ENCODE results near the gene EYA4. TPM values are rescaled to one million over a fixed set of nuclear protein-coding genes. Genes with fewer than 3 reads are reported as not detected.

Gene EYA4
- total RNA-seq, 1 donor from 2014 or later: 9.7 TPM

GRCh38 chr6:133435065-133435728 lies 194.0 kb downstream of the EYA4 start:
- Histone ChIP-seq H3K4me3 (ENCODE audit: low read depth, low read length) (no peak overlapping the region), H3K27me3 (ENCODE audit: control insufficient read depth, insufficient read depth, low read length) (no peaks in the 10 kb centered on the region), H3K36me3 (ENCODE audit: control insufficient read depth, insufficient read depth, low read length) (no peaks in the 10 kb centered on the region)
- no peak for FAIRE-seq
- no peak for TF ChIP-seq CTCF (IDR thresholded peaks at IDR 0.05; ENCODE audit: insufficient read depth, low read length, severe bottlenecking)
- DNase-seq (ENCODE audit: low read depth): peak; percentile 23

GRCh38 chr6:133436652-133437051 lies 195.5 kb downstream of the EYA4 start:
- Histone ChIP-seq H3K36me3 (ENCODE audit: control insufficient read depth, insufficient read depth, low read length) (no peaks in the 10 kb centered on the region), H3K4me3 (ENCODE audit: low read depth, low read length) (no peak overlapping the region), H3K27me3 (ENCODE audit: control insufficient read depth, insufficient read depth, low read length) (no peaks in the 10 kb centered on the region)
- no peak for TF ChIP-seq CTCF (IDR thresholded peaks at IDR 0.05; ENCODE audit: insufficient read depth, low read length, severe bottlenecking)
- DNase-seq (ENCODE audit: low read depth) (peak; percentile 29), FAIRE-seq (no peak)

- TF ChIP-seq CTCF (IDR thresholded peaks at IDR 0.05; ENCODE audit: insufficient read depth, low read length, severe bottlenecking): no peak
- FAIRE-seq (peak; percentile 13), DNase-seq (ENCODE audit: low read depth) (peak; percentile 82)
- Histone ChIP-seq H3K27me3 (ENCODE audit: control insufficient read depth, insufficient read depth, low read length) (no peaks in the 10 kb centered on the region), H3K36me3 (ENCODE audit: control insufficient read depth, insufficient read depth, low read length) (no peaks in the 10 kb centered on the region), H3K4me3 (ENCODE audit: low read depth, low read length) (no peak overlapping the region)
Measured at GRCh38 chr6:133441491-133441890, 200.3 kb downstream of the EYA4 start.

GRCh38 chr6:133446789-133447188 lies 205.6 kb downstream of the EYA4 start:
- TF ChIP-seq CTCF (IDR thresholded peaks at IDR 0.05; ENCODE audit: insufficient read depth, low read length, severe bottlenecking): no peak
- H3K36me3 ChIP-seq (ENCODE audit: control insufficient read depth, insufficient read depth, low read length): no peaks in the 10 kb centered on the region
- H3K4me3 ChIP-seq (ENCODE audit: low read depth, low read length): no peak overlapping the region
- no peak for DNase-seq (ENCODE audit: low read depth)
- no peaks in the 10 kb centered on the region for H3K27me3 ChIP-seq (ENCODE audit: control insufficient read depth, insufficient read depth, low read length)
- FAIRE-seq: no peak

GRCh38 chr6:133447924-133448323 lies 206.8 kb downstream of the EYA4 start:
- H3K27me3 ChIP-seq (ENCODE audit: control insufficient read depth, insufficient read depth, low read length): no peaks in the 10 kb centered on the region
- no peaks in the 10 kb centered on the region for H3K36me3 ChIP-seq (ENCODE audit: control insufficient read depth, insufficient read depth, low read length)
- TF ChIP-seq CTCF (IDR thresholded peaks at IDR 0.05; ENCODE audit: insufficient read depth, low read length, severe bottlenecking): no peak
- DNase-seq (ENCODE audit: low read depth) (no peak), FAIRE-seq (no peak)
- H3K4me3 ChIP-seq (ENCODE audit: low read depth, low read length): no peak overlapping the region

GRCh38 chr6:133456439-133456838 lies 215.3 kb downstream of the EYA4 start:
- FAIRE-seq (no peak), DNase-seq (ENCODE audit: low read depth) (no peak)
- H3K36me3 ChIP-seq (ENCODE audit: control insufficient read depth, insufficient read depth, low read length): no peaks in the 10 kb centered on the region
- H3K4me3 ChIP-seq (ENCODE audit: low read depth, low read length): no peak overlapping the region
- TF ChIP-seq CTCF (IDR thresholded peaks at IDR 0.05; ENCODE audit: insufficient read depth, low read length, severe bottlenecking): no peak
- H3K27me3 ChIP-seq (ENCODE audit: control insufficient read depth, insufficient read depth, low read length): no peaks in the 10 kb centered on the region

Measured in bronchial epithelial cell (primary cell).